DMS153 treated with DMSO at 0.1 percent for 48 hours (cell line): ENCODE data around the gene GAMT.

Experiments used
- DNase-seq: peaks from one replicate; lab custom pipeline; 2025; ENCODE audit not compliant: unreplicated experiment; lab: John Stamatoyannopoulos, UW

Gene GAMT

GRCh38 chr19:1349211-1349610 lies 52.1 kb downstream of the GAMT start:
- no peak for DNase-seq
